ENCODE measurements around the gene MYBPC2. TPM values are rescaled to one million over a fixed set of nuclear protein-coding genes. Genes with fewer than 3 reads are reported as not detected.

Gene MYBPC2
- total RNA-seq: under 1 TPM in 2 of 10 donors, not detected in 8; 0.13 to 0.35 TPM
- polyA plus RNA-seq: under 1 TPM in 1 of 2 donors, not detected in 1; 0.01 TPM
- long read RNA-seq, donor 1: 0 reads
- long read RNA-seq, donor 2: 0 reads
- long read RNA-seq, donor 3: 0 reads

DNA sequence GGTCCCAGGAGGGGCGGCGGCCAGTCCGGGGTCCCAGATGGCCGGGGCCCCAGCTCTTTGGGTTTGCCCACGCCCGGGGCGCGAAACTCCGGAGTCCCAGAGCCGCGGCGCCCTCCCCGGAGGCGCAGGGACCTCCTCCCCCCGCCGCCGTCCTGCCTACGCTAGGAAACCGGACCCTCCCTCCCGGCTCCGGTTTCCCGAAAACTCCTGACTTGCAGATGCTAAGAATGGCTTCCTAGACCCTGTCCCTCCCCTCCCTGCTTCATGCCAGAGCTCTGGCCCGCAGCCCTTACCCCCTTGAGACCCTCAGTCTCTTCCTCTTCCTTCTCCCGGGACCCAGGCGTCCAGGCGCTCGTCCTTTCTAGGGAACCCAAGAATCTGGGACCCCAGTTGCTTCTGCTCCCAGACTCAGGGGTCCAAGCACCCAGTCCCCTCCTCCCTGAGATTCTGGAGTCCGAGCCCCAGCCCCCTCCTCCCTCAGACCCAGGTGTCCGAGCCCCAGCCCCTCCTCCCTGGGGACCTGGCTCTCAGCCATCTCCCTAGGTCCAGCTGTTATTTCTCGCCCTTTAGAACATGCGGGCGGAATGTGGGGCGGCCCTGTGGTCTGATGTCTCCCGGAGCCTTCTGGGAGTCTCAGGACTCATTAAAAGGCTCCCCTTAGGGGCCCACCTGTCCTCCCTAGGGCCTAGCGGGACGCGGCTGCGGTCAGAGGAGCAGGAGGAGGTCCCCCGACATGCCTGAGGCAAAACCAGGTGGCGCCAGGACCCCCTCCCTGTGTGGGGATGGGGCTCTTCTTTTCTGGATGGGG lies at the start of gene MYBPC2:
Gene MYBPC2, plus strand, starts transcription at position 672 of the 808 bp plus-strand sequence. Its CDS starts 62 bp downstream, at position 734.
- DNase-seq (no peak), ATAC-seq (peak in 2 of 8 donors; percentile 4 to 5)
- intact Hi-C loops (cut with DNase I): no loop called here
- Histone ChIP-seq H3K27me3 (peaks cover 0 to 46% (median 13%) of the 10 kb centered on the region in 7 donors), H3K27ac (peak within 1 kb of the TSS in 8 of 10 donors; percentile 3 to 92 (median 66)), H3K4me3 (peak within 1 kb of the TSS; percentile 48 to 74 (median 68)), H3K36me3 (no peaks in the 10 kb centered on the region), H3K4me1 (peaks cover 0 to 31% (median 20%) of the 10 kb centered on the region in 9 donors), H3K9me3 (no peaks in the 10 kb centered on the region)
- WGBS, 2 donors: 2% methylated on average over 37 to 40 of the region's 40 CpGs
- TF ChIP-seq, protein P1, sequence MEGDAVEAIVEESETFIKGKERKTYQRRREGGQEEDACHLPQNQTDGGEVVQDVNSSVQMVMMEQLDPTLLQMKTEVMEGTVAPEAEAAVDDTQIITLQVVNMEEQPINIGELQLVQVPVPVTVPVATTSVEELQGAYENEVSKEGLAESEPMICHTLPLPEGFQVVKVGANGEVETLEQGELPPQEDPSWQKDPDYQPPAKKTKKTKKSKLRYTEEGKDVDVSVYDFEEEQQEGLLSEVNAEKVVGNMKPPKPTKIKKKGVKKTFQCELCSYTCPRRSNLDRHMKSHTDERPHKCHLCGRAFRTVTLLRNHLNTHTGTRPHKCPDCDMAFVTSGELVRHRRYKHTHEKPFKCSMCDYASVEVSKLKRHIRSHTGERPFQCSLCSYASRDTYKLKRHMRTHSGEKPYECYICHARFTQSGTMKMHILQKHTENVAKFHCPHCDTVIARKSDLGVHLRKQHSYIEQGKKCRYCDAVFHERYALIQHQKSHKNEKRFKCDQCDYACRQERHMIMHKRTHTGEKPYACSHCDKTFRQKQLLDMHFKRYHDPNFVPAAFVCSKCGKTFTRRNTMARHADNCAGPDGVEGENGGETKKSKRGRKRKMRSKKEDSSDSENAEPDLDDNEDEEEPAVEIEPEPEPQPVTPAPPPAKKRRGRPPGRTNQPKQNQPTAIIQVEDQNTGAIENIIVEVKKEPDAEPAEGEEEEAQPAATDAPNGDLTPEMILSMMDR (IDR thresholded peaks at IDR 0.05): no peak

DNA sequence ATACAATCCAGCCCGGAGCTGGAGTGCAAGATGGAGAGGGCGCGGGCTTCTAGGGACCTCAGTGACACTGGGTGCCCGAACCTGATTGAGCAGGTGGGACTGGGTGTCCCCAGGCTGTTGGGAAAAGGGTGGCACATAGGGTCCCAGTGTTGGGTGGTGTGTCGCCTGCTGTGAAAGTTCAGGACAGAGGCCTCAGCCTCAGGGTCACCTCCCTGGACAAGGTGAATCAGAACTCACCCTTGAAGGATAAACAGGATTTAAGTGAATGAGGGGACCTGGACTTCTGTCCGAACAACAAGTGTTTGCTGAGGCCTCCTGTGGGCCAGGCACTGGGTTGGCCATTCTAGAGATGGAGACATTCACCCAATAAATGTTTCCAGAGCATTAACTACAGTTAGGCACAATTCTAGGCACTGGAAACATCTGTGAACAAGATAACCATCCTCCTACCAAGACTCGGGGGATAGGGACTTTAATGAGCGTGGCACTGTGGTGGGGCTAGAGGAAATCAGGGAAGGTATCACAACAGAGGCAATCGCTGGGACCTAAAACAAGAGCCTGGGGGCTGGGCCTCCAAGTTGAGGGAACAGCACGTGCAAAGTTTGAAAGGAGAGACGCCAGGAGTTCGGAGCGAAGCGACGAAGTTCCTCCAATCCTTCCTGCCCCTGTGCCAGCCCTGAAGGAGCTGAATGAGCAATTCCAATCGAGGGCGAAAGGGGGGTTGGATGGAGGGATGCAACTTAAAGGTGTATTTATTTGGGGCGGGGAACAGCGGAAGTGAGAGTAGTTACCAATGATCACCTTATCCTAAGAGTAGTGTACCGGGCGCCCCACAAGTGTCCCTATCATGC lies 49.5 kb upstream of the MYBPC2 start:
- ATAC-seq (no peak), DNase-seq (no peak)
- Histone ChIP-seq H3K4me3 (peak overlapping the region in 9 of 10 donors; percentile 41 to 65 (median 58)), H3K36me3 (peaks cover 2 to 58% (median 36%) of the 10 kb centered on the region in 9 donors), H3K4me1 (peaks cover 8 to 45% (median 27%) of the 10 kb centered on the region in 9 donors), H3K27ac (peak overlapping the region in 9 of 10 donors; percentile 67 to 87 (median 79)), H3K9me3 (no peaks in the 10 kb centered on the region), H3K27me3 (no peaks in the 10 kb centered on the region)
- WGBS, 2 donors: 52 to 57% methylated on average over 21 of the region's 21 CpGs
- TF ChIP-seq, protein P1 (IDR thresholded peaks at IDR 0.05): no peak
- intact Hi-C loops (cut with DNase I): no loop called here

DNA sequence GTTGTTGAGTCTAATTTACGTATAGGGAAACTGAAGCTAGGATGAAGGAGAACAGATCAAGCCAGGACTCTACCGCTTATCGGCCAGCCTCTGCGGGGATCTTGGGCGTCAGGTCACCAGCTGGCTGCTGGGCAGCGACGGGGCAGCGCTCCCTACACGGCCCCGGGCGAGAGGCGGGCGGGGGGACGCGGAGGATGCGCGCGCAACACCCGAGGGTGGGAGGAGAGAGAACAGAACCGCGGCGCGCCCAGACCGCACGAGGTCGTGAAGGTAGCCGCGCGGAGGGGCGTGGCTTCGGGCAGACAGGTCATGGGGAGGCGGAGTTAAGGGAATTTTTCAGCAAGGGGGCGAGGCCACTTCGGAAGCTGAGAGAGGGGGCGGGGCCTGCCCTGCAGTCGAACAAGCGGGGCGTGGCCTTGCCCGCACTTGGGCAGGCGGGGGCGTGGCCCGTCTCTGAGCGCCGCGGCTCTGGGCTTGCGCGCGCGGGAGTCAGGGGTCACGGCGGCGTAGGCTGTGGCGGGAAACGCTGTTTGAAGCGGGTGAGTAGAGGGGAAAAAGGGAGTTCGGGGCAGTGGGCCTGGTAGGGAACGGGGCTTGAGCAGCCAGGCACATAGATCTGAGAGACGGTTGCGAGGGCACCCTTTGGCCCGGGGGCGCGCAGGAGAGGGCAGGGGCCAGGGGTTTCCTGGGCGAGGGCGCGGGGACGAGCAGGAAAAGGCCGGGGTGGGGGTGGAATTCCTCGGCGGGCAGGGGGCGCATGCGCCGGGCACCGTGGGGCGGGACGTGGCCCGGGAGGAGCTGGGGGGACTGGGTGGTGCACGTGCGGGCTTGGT lies 48.6 kb upstream of the MYBPC2 start, which contains the start of gene POLD1:
Gene POLD1, plus strand, starts transcription at position 496 of the 833 bp plus-strand sequence. CDS start 14,505 bp downstream, outside the sequence.
- no peaks in the 10 kb centered on the region for H3K9me3 ChIP-seq
- peak; percentile 95 to 97 for DNase-seq
- H3K4me3 ChIP-seq: peak within 1 kb of the TSS; percentile 41 to 65 (median 58)
- no peaks in the 10 kb centered on the region for H3K27me3 ChIP-seq
- H3K4me1 ChIP-seq: peaks cover 8 to 37% (median 27%) of the 10 kb centered on the region in 9 donors
- H3K27ac ChIP-seq: peak within 1 kb of the TSS in 9 of 10 donors; percentile 67 to 87 (median 79)
- peak; percentile 94 to 97 (median 96) for ATAC-seq
- 1% methylated on average over 78 of the region's 78 CpGs for WGBS, 2 donors
- intact Hi-C loops (cut with DNase I): loop anchor here in 1 of 10 donors (1.0 kb wide), 1 partner anchor 15 kb away; no protein-coding TSS in a partner anchor
- TF ChIP-seq, protein P1 (IDR thresholded peaks at IDR 0.05): no peak
- peaks cover 0 to 50% (median 29%) of the 10 kb centered on the region in 9 donors for H3K36me3 ChIP-seq
